GM19193 (cell line): ENCODE results near the gene TRIM10.

Source experiments
- POLR2A ChIP-seq: IDR thresholded peaks from 4 replicates; pipeline ENCODE4 v1.6.1; 2011; ENCODE audit not compliant: insufficient read depth, insufficient read length; ENCODE audit errors: extremely low read depth

TRIM10 gene

DNA sequence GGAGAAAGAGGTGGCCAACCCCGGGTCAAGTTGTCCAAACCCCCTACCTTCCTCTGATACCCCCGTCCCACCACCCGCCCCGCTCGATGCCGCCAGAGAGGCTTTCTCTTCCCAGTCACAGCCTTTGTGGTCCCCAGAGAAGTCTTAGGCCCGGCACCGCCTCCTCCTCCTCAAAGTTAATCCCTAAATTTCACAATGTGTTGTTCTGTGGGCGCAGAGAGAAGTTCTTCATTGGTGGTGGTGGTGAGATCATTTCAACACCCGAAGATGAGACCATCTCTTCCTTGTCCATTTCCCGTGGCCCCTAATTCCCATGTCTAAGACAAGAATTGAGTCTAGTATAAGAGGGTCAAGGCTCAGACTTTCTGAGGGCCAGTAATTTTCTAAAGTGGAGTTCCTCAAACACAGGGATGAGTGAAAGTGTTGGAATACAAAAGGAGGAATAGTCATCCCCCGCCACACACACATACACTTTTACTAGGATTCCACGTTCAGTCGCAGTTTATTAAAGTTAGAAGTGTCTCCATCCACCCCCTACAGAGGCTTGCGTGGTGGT is 58.5 kb downstream of the TRIM10 start:
- no peak for TF ChIP-seq POLR2A
